Neutrophil (primary cell): ENCODE measurements around the gene VAPA.

ENCODE experiments used
- H3K27ac ChIP-seq: fragments of 200-600 bp; sonication (generic); 2 replicates; pipeline ENCODE4 v1.5.1; 2016; ENCODE audit warnings: mild to moderate bottlenecking, moderate library complexity
- H3K27me3 ChIP-seq: fragments of 200-600 bp; sonication (generic); 2 replicates; pipeline ENCODE4 v1.6.0; 2016; ENCODE audit warnings: mild to moderate bottlenecking
- H3K36me3 ChIP-seq: fragments of 200-600 bp; sonication (generic); 2 replicates; pipeline ENCODE4 v1.5.1; 2017
- H3K4me1 ChIP-seq, 2 experiments: fragments of 200-600 bp in 1 of 2; sonication (generic) in 1 of 2; 1 replicate in 1 of 2; 2 replicates in 1 of 2; pipeline versions ENCODE4 v1.5.1 to v1.6.1; 2013 to 2016; ENCODE audit warnings: low read depth in 1 of 2, low read length in 1 of 2, mild to moderate bottlenecking in 1 of 2, moderate library complexity in 1 of 2; ENCODE audit not compliant: control insufficient read depth in 1 of 2, insufficient read depth in 1 of 2
- H3K4me3 ChIP-seq, 2 experiments: fragments of 200-600 bp in 1 of 2; sonication (generic) in 1 of 2; 1 replicate in 1 of 2; 2 replicates in 1 of 2; pipeline ENCODE4 v1.5.1; 2013 to 2016; ENCODE audit warnings: low read depth in 1 of 2, low read length in 1 of 2, mild to moderate bottlenecking in 1 of 2, moderate library complexity in 1 of 2
- H3K9me3 ChIP-seq: fragments of 200-600 bp; sonication (generic); 2 replicates; pipeline ENCODE4 v1.5.1; 2016
- TF ChIP-seq, protein P1 (sequence below): fragments of 200-600 bp; sonication (generic); IDR thresholded peaks from 2 replicates; pipeline ENCODE4 v1.5.1; 2016; ENCODE audit warnings: antibody characterized with exemption

Gene VAPA

DNA sequence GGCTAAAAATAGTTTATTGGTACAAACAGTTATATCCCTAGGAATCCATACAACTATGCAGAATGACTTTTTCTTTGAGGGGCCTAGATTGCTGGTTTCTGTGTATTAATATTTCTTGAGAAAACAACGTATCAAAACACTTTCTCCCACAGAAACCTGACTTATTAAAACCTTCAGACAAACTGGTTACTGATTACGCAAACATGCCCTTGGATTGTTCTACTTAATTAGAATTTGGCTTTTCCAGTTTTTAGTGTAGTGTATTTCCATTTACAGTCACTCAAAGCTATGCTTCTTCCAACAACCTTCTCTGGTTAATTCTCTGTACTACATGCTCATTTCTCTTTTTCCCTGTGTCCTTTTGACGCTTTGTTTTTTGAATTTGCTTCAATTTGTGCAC, 20.0 kb downstream of the VAPA start:
- H3K36me3 ChIP-seq = peaks cover 51% of the 10 kb centered on the region

DNA sequence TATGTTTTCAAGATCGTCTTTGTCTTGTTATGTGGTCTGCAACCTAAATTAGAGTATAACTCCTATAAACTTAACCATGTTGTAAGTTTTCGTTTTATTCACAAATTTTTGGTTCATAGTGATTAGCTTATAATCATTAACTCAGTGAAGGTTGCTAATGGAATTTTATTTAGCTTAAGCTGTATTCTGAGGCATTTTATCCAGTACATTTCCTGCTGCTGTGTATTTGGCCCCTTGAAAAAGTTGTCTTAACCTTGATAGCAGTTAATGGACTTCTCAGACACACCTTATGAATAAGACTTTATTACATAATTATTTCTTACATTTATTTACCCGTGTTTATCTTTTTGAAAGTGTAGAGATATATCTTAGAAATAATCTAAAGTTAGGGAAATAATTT, 20.5 kb downstream of the VAPA start:
- H3K36me3 ChIP-seq = peaks cover 53% of the 10 kb centered on the region
- peaks cover 4 to 21% of the 10 kb centered on the region in 2 experiments for H3K4me1 ChIP-seq
- H3K27me3 ChIP-seq = no peaks in the 10 kb centered on the region
- H3K4me3 ChIP-seq = no peak overlapping the region
- TF ChIP-seq, protein P1, sequence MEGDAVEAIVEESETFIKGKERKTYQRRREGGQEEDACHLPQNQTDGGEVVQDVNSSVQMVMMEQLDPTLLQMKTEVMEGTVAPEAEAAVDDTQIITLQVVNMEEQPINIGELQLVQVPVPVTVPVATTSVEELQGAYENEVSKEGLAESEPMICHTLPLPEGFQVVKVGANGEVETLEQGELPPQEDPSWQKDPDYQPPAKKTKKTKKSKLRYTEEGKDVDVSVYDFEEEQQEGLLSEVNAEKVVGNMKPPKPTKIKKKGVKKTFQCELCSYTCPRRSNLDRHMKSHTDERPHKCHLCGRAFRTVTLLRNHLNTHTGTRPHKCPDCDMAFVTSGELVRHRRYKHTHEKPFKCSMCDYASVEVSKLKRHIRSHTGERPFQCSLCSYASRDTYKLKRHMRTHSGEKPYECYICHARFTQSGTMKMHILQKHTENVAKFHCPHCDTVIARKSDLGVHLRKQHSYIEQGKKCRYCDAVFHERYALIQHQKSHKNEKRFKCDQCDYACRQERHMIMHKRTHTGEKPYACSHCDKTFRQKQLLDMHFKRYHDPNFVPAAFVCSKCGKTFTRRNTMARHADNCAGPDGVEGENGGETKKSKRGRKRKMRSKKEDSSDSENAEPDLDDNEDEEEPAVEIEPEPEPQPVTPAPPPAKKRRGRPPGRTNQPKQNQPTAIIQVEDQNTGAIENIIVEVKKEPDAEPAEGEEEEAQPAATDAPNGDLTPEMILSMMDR = no peak
- H3K27ac ChIP-seq = no peak overlapping the region
- no peaks in the 10 kb centered on the region for H3K9me3 ChIP-seq

More for the DNA sequence above, 20.0 kb downstream of the VAPA start:
- Histone ChIP-seq H3K9me3 (no peaks in the 10 kb centered on the region), H3K4me1 (peaks cover 9 to 25% of the 10 kb centered on the region in 2 experiments), H3K27ac (no peak overlapping the region), H3K4me3 (no peak overlapping the region), H3K27me3 (no peaks in the 10 kb centered on the region)
- TF ChIP-seq, protein P1 = no peak

DNA sequence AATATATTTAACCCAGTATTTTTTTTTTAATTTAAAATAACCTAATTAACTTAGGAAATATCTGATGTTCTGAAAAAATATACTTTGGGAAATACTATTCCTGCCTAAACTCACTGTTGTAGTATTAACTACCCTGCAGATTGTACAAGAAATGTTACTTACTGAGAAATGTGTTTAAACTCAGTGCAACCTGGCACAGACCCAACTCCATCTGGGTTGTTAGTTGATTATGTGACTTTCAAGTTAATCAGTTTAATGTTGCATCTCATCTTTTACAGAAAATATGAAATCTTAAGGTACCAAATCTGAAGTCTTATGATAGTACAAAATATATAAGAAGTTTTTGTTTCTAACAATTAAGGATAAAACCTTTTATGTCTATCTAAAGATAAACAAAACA, 27.3 kb downstream of the VAPA start:
- H3K4me3 ChIP-seq = no peak overlapping the region
- H3K4me1 ChIP-seq = no peaks in the 10 kb centered on the region
- no peak overlapping the region for H3K27ac ChIP-seq
- no peaks in the 10 kb centered on the region for H3K27me3 ChIP-seq
- peaks cover 72% of the 10 kb centered on the region for H3K36me3 ChIP-seq
- TF ChIP-seq, protein P1 = no peak
- no peaks in the 10 kb centered on the region for H3K9me3 ChIP-seq

DNA sequence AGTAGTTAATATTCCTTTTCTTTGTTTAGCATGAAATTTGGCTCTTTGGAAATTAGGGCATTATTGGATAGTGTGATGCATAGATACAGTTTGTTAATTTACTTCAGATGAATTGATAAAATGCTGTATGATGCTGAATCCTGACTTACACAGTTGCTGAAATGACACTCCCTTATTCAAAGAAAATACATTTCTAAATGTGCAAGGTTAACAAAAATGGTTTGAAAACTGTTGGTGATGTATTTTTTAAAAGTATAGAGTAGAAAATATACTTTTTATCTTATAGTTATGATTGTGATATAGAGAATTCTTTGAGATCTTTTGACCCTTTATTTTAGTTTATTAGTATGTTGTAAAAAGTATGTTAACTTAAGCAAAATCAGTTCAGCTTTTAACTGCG, 27.8 kb downstream of the VAPA start:
- TF ChIP-seq, protein P1 = no peak
- Histone ChIP-seq H3K36me3 (peaks cover 72% of the 10 kb centered on the region), H3K4me3 (no peak overlapping the region), H3K27me3 (no peaks in the 10 kb centered on the region), H3K27ac (no peak overlapping the region), H3K4me1 (no peaks in the 10 kb centered on the region), H3K9me3 (no peaks in the 10 kb centered on the region)

DNA sequence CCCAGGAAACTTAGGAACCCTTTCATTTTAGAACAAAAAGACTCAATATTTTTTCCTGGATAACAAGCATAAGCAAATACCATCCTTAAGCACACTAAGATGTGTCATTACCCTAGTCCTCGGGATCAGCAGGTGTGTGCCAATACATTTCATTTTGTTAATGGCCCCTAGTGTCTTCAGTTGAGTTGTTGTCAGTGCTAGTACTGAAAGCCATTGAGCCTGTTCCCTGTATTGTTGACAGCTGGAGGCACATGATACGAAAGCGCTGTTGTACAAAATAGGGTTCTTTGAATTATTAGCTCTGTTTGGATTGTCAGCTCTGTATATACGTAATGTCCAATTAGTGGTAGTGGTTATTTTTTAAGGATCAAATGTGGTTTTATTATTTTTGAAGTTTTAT, 29.5 kb downstream of the VAPA start:
- Histone ChIP-seq H3K9me3 (no peaks in the 10 kb centered on the region), H3K27ac (no peak overlapping the region), H3K27me3 (no peaks in the 10 kb centered on the region), H3K4me3 (no peak overlapping the region), H3K4me1 (no peaks in the 10 kb centered on the region), H3K36me3 (peaks cover 72% of the 10 kb centered on the region)
- TF ChIP-seq, protein P1 = no peak

DNA sequence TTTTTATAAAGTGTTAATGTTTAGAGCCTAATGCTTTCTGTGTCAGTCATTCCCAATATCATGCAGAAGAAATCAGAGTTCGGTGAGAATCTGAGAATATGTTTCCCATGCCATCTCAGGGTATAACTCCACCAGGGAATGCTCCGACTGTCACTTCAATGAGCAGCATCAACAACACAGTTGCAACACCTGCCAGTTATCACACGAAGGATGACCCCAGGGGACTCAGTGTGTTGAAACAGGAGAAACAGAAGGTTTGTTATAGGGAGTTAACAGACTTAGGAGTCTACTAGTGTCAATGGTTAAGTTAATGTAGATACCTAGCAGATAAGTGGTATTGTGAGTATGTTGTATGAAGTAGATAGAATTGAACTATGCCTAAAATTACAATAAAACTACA, 31.0 kb downstream of the VAPA start:
- Histone ChIP-seq H3K36me3 (peaks cover 66% of the 10 kb centered on the region), H3K27me3 (no peaks in the 10 kb centered on the region), H3K9me3 (no peaks in the 10 kb centered on the region), H3K4me1 (no peaks in the 10 kb centered on the region), H3K4me3 (no peak overlapping the region), H3K27ac (no peak overlapping the region)
- TF ChIP-seq, protein P1 = no peak
